ENCODE results near the gene RSF1. TPM values are rescaled to one million over a fixed set of nuclear protein-coding genes. Genes with fewer than 3 reads are reported as not detected.

The RSF1 gene
- total RNA-seq, 1 experiment from 2014 or later: 83.0 TPM

- Histone ChIP-seq H3K9me3 (ENCODE audit: control insufficient read depth, insufficient read depth, low read depth, low read length) (no peaks in the 10 kb centered on the region), H3K4me3 (ENCODE audit: low read depth in 2 of 2, low read length in 2 of 2) (no peak overlapping the region), H3K36me3 (ENCODE audit: control insufficient read depth, insufficient read depth, low read length) (peaks cover 4% of the 10 kb centered on the region; the same call in 1 of the 2 replicates), H3K27ac (ENCODE audit: low read length) (no peak overlapping the region), H3K27me3 (ENCODE audit: control insufficient read depth, insufficient read depth, low read length) (no peaks in the 10 kb centered on the region), H3K4me1 (ENCODE audit: control insufficient read depth, insufficient read depth, low read length) (0 out of 2 replicates have a peak, but pooled peaks cover 3% of the 10 kb centered on the region)
- ATAC-seq: peak; percentile 73; the same call in 1 of the 2 replicates
- BruUV-seq (replicated peaks): no TSS peak
- CTCF ChIA-PET: interaction anchor here (0.6 kb wide), 1 partner anchor 329 kb away, joined by 3 read pairs; no protein-coding TSS in a partner anchor
- POLR2A ChIA-PET: interaction anchor here (0.9 kb wide), 1 partner anchor 8 kb away, joined by 6 read pairs; no protein-coding TSS in a partner anchor
- in situ Hi-C loops (cut with HindIII; ENCODE audit: low pct_unique_long_range_greater_than_20kb, low sequenced_read_pairs) (no loop called here), intact Hi-C loops (cut with micrococcal nuclease; ENCODE audit: unreplicated experiment) (no loop called here)
- DNase-seq (ENCODE audit: low read depth, low spot score): peak; percentile 48
- TF ChIP-seq TCF7L2 (IDR thresholded peaks at IDR 0.05; ENCODE audit: low read depth, low read length) (no peak), SIN3A (IDR thresholded peaks at IDR 0.05; ENCODE audit: borderline replicate concordance, insufficient read depth, low read depth, low read length) (no peak), POLR2AphosphoS5 (IDR thresholded peaks at IDR 0.05; ENCODE audit: low read depth, low read length) (no peak), CTCF (IDR thresholded peaks at IDR 0.05) (no peak), REST (IDR thresholded peaks at IDR 0.05; ENCODE audit: insufficient read depth in 1 of 2, low read depth in 2 of 2, low read length in 1 of 2) (no peak)
Measured at GRCh38 chr11:77705195-77705875, 115.2 kb downstream of the RSF1 start.

GRCh38 chr11:77704029-77704428, 116.5 kb downstream of the RSF1 start:
- 0 out of 2 replicates have a peak, but pooled peaks cover 3% of the 10 kb centered on the region for H3K4me1 ChIP-seq (ENCODE audit: control insufficient read depth, insufficient read depth, low read length)
- ChIA-PET CTCF (no interaction called here), POLR2A (no interaction called here)
- DNase-seq (ENCODE audit: low read depth, low spot score) (no peak), ATAC-seq (no peak)
- in situ Hi-C loops (cut with HindIII; ENCODE audit: low pct_unique_long_range_greater_than_20kb, low sequenced_read_pairs) (no loop called here), intact Hi-C loops (cut with micrococcal nuclease; ENCODE audit: unreplicated experiment) (no loop called here)
- peaks cover 6% of the 10 kb centered on the region for H3K36me3 ChIP-seq (ENCODE audit: control insufficient read depth, insufficient read depth, low read length)
- no TSS peak for BruUV-seq (replicated peaks)
- H3K9me3 ChIP-seq (ENCODE audit: control insufficient read depth, insufficient read depth, low read depth, low read length): no peaks in the 10 kb centered on the region
- no peak overlapping the region for H3K4me3 ChIP-seq (ENCODE audit: low read depth in 2 of 2, low read length in 2 of 2)
- no peak for TF ChIP-seq TCF7L2 (IDR thresholded peaks at IDR 0.05; ENCODE audit: low read depth, low read length)
- TF ChIP-seq POLR2AphosphoS5 (IDR thresholded peaks at IDR 0.05; ENCODE audit: low read depth, low read length): no peak
- no peak for TF ChIP-seq REST (IDR thresholded peaks at IDR 0.05; ENCODE audit: insufficient read depth in 1 of 2, low read depth in 2 of 2, low read length in 1 of 2)
- no peak for TF ChIP-seq CTCF (IDR thresholded peaks at IDR 0.05)
- TF ChIP-seq SIN3A (IDR thresholded peaks at IDR 0.05; ENCODE audit: borderline replicate concordance, insufficient read depth, low read depth, low read length): no peak
- no peak overlapping the region for H3K27ac ChIP-seq (ENCODE audit: low read length)
- no peaks in the 10 kb centered on the region for H3K27me3 ChIP-seq (ENCODE audit: control insufficient read depth, insufficient read depth, low read length)

Measured in Panc1 (cell line).